Astrocyte (in vitro differentiated cells and primary cell): ENCODE data around the gene HDAC11. TPM values are rescaled to one million over a fixed set of nuclear protein-coding genes. Genes with fewer than 3 reads are reported as not detected.

Experiments
- DNase-seq: peaks from one replicate; pipeline ENCODE4 v3.0.0-alpha.2; 2010; ENCODE audit warnings: low read depth
- FAIRE-seq: peaks from 2 replicates; lab custom pipeline; 2011; peaks lifted over from hg19 to GRCh38; lab: Jason Lieb, UNC
- H2AFZ ChIP-seq: 2 replicates; pipeline ENCODE4 v1.6.0; 2012; ENCODE audit warnings: low read depth, low read length, inconsistent platforms
- H3K27ac ChIP-seq: 2 replicates; pipeline ENCODE4 v1.5.1; 2011; ENCODE audit warnings: low read depth, low read length, inconsistent platforms
- H3K27me3 ChIP-seq: 2 replicates; pipeline ENCODE4 v1.6.0; 2011; ENCODE audit warnings: low read length, inconsistent platforms; ENCODE audit not compliant: insufficient read depth
- H3K36me3 ChIP-seq: 2 replicates; pipeline ENCODE4 v1.5.1; 2011; ENCODE audit warnings: low read length, inconsistent platforms; ENCODE audit not compliant: insufficient read depth
- H3K4me1 ChIP-seq: 2 replicates; pipeline ENCODE4 v1.5.1; 2011; ENCODE audit warnings: low read length, inconsistent platforms; ENCODE audit not compliant: insufficient read depth
- H3K4me2 ChIP-seq: 2 replicates; pipeline ENCODE4 v1.6.0; 2012; ENCODE audit warnings: low read length, inconsistent platforms
- H3K4me3 ChIP-seq: 2 replicates; pipeline ENCODE4 v1.5.1; 2011; ENCODE audit warnings: low read depth, mild to moderate bottlenecking, low read length, inconsistent platforms; ENCODE audit not compliant: insufficient read depth
- H3K79me2 ChIP-seq: 2 replicates; pipeline ENCODE4 v1.6.0; 2012; ENCODE audit warnings: mild to moderate bottlenecking, low read length, inconsistent platforms; ENCODE audit not compliant: insufficient read depth
- H3K9ac ChIP-seq: 2 replicates; pipeline ENCODE4 v1.6.0; 2012; ENCODE audit warnings: mild to moderate bottlenecking, low read length, inconsistent platforms
- H3K9me3 ChIP-seq: 2 replicates; pipeline ENCODE4 v1.5.1; 2012; ENCODE audit warnings: low read depth, mild to moderate bottlenecking, low read length, inconsistent platforms; ENCODE audit not compliant: insufficient read depth
- H4K20me1 ChIP-seq: 2 replicates; pipeline ENCODE4 v1.6.0; 2012; ENCODE audit warnings: low read length, inconsistent platforms; ENCODE audit not compliant: insufficient read depth
- H3K27ac Mint-ChIP-seq: one replicate; pipeline ENCODE4 v1.8.0; 2021; ENCODE audit warnings: mild to moderate bottlenecking, mixed read lengths; ENCODE audit not compliant: unreplicated experiment
- H3K27me3 Mint-ChIP-seq: one replicate; pipeline ENCODE4 v1.8.0; 2021; ENCODE audit warnings: low read depth, mixed read lengths; ENCODE audit not compliant: unreplicated experiment
- H3K36me3 Mint-ChIP-seq: one replicate; pipeline ENCODE4 v1.8.0; 2021; ENCODE audit warnings: low read depth, mixed read lengths; ENCODE audit not compliant: unreplicated experiment
- H3K4me1 Mint-ChIP-seq: one replicate; pipeline ENCODE4 v1.8.0; 2021; ENCODE audit warnings: low read depth, mixed read lengths; ENCODE audit not compliant: unreplicated experiment
- H3K4me3 Mint-ChIP-seq: one replicate; pipeline ENCODE4 v1.8.0; 2021; ENCODE audit warnings: mild to moderate bottlenecking, moderate library complexity, mixed read lengths; ENCODE audit not compliant: unreplicated experiment
- H3K9me3 Mint-ChIP-seq: one replicate; pipeline ENCODE4 v1.8.0; 2021; ENCODE audit warnings: mild to moderate bottlenecking, mixed read lengths; ENCODE audit not compliant: unreplicated experiment
- EZH2 ChIP-seq: IDR thresholded peaks from 2 replicates; pipeline ENCODE4 v1.6.1; 2012; ENCODE audit warnings: mild to moderate bottlenecking, low read length, inconsistent platforms; ENCODE audit not compliant: insufficient read depth
- total RNA-seq: library from RNA; stranded (reverse); gene quantifications from 2 replicates; pipeline ENCODE4 v1.2.1, GENCODE V29; 2021
- TF ChIP-seq, protein P1 (sequence below): IDR thresholded peaks from 2 replicates; pipeline ENCODE4 v1.5.1; 2011; ENCODE audit warnings: low read depth, mild to moderate bottlenecking, inconsistent platforms, low read length, moderate library complexity; ENCODE audit not compliant: insufficient read depth

The HDAC11 gene
- total RNA-seq, 1 donor from 2014 or later = 8.6 TPM

DNA sequence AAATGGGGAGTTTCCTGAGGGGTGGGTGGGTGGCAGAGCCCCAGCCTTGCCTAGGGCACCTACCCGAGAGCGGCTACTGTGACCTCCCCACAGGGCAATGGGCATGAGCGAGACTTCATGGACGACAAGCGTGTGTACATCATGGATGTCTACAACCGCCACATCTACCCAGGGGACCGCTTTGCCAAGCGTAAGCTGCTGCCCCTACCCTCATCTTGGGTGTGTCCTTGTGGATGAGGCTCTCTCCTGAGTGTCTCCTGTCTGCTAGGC, 22.6 kb downstream of the HDAC11 start:
- H3K9me3 ChIP-seq = no peaks in the 10 kb centered on the region
- Mint-ChIP-seq H3K36me3 (peaks cover 7% of the 10 kb centered on the region), H3K4me3 (no peak overlapping the region), H3K27me3 (peaks cover 14% of the 10 kb centered on the region), H3K27ac (no peak overlapping the region), H3K9me3 (no peaks in the 10 kb centered on the region), H3K4me1 (peaks cover 5% of the 10 kb centered on the region)
- DNase-seq (no peak), FAIRE-seq (no peak)
- peaks cover 13% of the 10 kb centered on the region for H3K4me1 ChIP-seq
- no peak for TF ChIP-seq EZH2
- TF ChIP-seq, protein P1, sequence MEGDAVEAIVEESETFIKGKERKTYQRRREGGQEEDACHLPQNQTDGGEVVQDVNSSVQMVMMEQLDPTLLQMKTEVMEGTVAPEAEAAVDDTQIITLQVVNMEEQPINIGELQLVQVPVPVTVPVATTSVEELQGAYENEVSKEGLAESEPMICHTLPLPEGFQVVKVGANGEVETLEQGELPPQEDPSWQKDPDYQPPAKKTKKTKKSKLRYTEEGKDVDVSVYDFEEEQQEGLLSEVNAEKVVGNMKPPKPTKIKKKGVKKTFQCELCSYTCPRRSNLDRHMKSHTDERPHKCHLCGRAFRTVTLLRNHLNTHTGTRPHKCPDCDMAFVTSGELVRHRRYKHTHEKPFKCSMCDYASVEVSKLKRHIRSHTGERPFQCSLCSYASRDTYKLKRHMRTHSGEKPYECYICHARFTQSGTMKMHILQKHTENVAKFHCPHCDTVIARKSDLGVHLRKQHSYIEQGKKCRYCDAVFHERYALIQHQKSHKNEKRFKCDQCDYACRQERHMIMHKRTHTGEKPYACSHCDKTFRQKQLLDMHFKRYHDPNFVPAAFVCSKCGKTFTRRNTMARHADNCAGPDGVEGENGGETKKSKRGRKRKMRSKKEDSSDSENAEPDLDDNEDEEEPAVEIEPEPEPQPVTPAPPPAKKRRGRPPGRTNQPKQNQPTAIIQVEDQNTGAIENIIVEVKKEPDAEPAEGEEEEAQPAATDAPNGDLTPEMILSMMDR = no peak
- H2AFZ ChIP-seq = no peak overlapping the region
- H3K9ac ChIP-seq = no peak overlapping the region
- no peak overlapping the region for H3K4me3 ChIP-seq
- no peaks in the 10 kb centered on the region for H3K79me2 ChIP-seq
- H3K27ac ChIP-seq = no peak overlapping the region
- no peaks in the 10 kb centered on the region for H3K27me3 ChIP-seq
- no peaks in the 10 kb centered on the region for H4K20me1 ChIP-seq
- no peaks in the 10 kb centered on the region for H3K36me3 ChIP-seq
- H3K4me2 ChIP-seq = no peak overlapping the region

DNA sequence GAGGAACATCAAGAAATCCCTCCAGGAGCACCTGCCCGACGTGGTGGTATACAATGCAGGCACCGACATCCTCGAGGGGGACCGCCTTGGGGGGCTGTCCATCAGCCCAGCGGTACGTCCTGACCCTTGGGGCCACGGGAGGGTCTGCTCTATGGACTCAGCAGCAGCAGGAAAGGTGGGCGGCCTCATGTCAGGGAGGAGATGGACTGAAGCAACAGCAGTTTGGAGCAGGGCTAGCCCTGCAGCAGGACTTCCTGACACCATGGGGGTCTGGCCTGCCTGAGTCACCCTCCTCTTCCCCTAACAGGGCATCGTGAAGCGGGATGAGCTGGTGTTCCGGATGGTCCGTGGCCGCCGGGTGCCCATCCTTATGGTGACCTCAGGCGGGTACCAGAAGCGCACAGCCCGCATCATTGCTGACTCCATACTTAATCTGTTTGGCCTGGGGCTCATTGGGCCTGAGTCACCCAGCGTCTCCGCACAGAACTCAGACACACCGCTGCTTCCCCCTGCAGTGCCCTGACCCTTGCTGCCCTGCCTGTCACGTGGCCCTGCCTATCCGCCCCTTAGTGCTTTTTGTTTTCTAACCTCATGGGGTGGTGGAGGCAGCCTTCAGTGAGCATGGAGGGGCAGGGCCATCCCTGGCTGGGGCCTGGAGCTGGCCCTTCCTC, 24.2 kb downstream of the HDAC11 start:
- Histone ChIP-seq H3K9ac (no peak overlapping the region), H3K79me2 (no peaks in the 10 kb centered on the region), H3K27me3 (no peaks in the 10 kb centered on the region), H4K20me1 (no peaks in the 10 kb centered on the region), H2AFZ (no peak overlapping the region), H3K9me3 (no peaks in the 10 kb centered on the region), H3K4me2 (no peak overlapping the region), H3K4me1 (peaks cover 18% of the 10 kb centered on the region), H3K36me3 (no peaks in the 10 kb centered on the region), H3K4me3 (no peak overlapping the region), H3K27ac (no peak overlapping the region)
- DNase-seq (no peak), FAIRE-seq (no peak)
- no peaks in the 10 kb centered on the region for H3K9me3 Mint-ChIP-seq
- peaks cover 7% of the 10 kb centered on the region for H3K36me3 Mint-ChIP-seq
- H3K27ac Mint-ChIP-seq = no peak overlapping the region
- peaks cover 3% of the 10 kb centered on the region for H3K4me1 Mint-ChIP-seq
- H3K4me3 Mint-ChIP-seq = no peak overlapping the region
- no peak for TF ChIP-seq EZH2
- peaks cover 14% of the 10 kb centered on the region for H3K27me3 Mint-ChIP-seq

DNA sequence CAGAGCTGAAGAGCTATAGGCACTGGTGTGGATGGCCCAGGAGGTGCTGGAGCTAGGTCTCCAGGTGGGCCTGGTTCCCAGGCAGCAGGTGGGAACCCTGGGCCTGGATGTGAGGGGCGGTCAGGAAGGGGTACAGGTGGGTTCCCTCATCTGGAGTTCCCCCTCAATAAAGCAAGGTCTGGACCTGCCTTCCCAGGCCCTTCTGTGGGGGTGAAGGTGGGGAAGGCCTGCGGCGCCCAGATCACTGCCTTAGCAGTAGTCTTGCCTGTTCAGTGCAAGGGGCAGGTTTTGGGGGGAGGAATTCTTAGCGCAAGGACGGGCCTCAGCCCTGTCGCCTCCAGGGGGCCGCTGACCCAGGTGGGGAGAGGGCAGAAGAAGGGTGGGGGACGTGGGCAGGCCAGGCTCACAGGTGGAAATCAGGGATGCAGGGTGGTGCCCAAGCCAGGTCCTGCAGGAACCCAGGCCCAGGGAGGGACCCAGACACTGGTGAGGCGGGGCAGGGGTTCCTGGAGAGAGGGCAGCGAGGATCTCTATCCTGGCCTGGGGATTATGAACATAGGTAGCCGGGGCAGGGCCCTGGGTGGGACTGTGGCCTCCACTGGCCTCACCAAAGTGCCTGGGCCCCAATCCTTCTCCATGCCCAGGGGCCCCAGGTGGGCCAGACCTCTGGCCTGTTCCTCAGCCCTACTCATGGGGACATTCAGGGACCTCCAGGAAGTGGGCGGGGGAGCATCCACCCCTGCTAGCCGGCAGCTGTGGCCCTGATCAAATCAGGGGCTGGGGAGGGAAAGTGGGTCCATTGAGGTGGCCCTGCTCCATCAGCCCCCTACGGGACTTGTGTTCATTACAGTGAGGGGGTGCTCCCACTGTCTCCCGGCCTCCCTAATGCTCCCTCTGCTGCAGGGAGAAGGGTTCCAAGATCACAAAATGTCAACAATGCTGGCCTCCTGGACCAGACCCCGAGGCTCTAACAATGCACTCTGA, 25.3 kb downstream of the HDAC11 start:
- H3K4me1 Mint-ChIP-seq = peaks cover 3% of the 10 kb centered on the region
- Histone ChIP-seq H3K4me1 (peaks cover 18% of the 10 kb centered on the region), H3K27ac (no peak overlapping the region), H2AFZ (no peak overlapping the region), H3K27me3 (no peaks in the 10 kb centered on the region), H4K20me1 (no peaks in the 10 kb centered on the region), H3K4me2 (no peak overlapping the region), H3K9me3 (no peaks in the 10 kb centered on the region), H3K4me3 (no peak overlapping the region), H3K9ac (no peak overlapping the region), H3K36me3 (no peaks in the 10 kb centered on the region), H3K79me2 (no peaks in the 10 kb centered on the region)
- TF ChIP-seq, protein P1 = no peak
- DNase-seq (no peak), FAIRE-seq (no peak)
- H3K4me3 Mint-ChIP-seq = no peak overlapping the region
- H3K36me3 Mint-ChIP-seq = peaks cover 7% of the 10 kb centered on the region
- no peak overlapping the region for H3K27ac Mint-ChIP-seq
- peaks cover 14% of the 10 kb centered on the region for H3K27me3 Mint-ChIP-seq
- no peaks in the 10 kb centered on the region for H3K9me3 Mint-ChIP-seq
